H9 (cell line): Measurements from ENCODE around the gene FAM117A. TPM values are rescaled to one million over a fixed set of nuclear protein-coding genes. Genes with fewer than 3 reads are reported as not detected.

ENCODE experiments used
- DNase-seq: peaks from one replicate; pipeline ENCODE4 v3.0.0-alpha.2; 2017
- H2AFZ ChIP-seq: one replicate; pipeline ENCODE4 v1.6.1; 2013; ENCODE audit warnings: mild to moderate bottlenecking, low read length, control low read depth, moderate library complexity
- H2AK5ac ChIP-seq: 2 replicates; pipeline ENCODE4 v1.6.1; 2013; ENCODE audit warnings: low read length, control low read depth, mixed read lengths; ENCODE audit not compliant: insufficient read length
- H2BK120ac ChIP-seq: one replicate; pipeline ENCODE4 v1.6.1; 2013; ENCODE audit warnings: low read depth, mild to moderate bottlenecking, low read length, control low read depth, inconsistent platforms; ENCODE audit not compliant: poor library complexity, severe bottlenecking
- H2BK12ac ChIP-seq: 2 replicates; pipeline ENCODE4 v1.6.1; 2013; ENCODE audit warnings: low read length, control low read depth, mixed read lengths, low read depth; ENCODE audit not compliant: insufficient read length
- H2BK15ac ChIP-seq: 2 replicates; pipeline ENCODE4 v1.6.1; 2013; ENCODE audit warnings: low read depth, low read length, control low read depth
- H2BK20ac ChIP-seq: one replicate; pipeline ENCODE4 v1.6.1; 2013; ENCODE audit warnings: low read depth, mild to moderate bottlenecking, low read length, control low read depth, inconsistent platforms; ENCODE audit not compliant: poor library complexity, severe bottlenecking
- H2BK5ac ChIP-seq: 2 replicates; pipeline ENCODE4 v1.6.1; 2013; ENCODE audit warnings: low read length, control low read depth, mixed read lengths; ENCODE audit not compliant: insufficient read length
- H3K14ac ChIP-seq: 2 replicates; pipeline ENCODE4 v1.6.1; 2013; ENCODE audit warnings: low read length, control low read depth; ENCODE audit not compliant: insufficient read depth
- H3K18ac ChIP-seq: 2 replicates; pipeline ENCODE4 v1.6.1; 2013; ENCODE audit warnings: low read depth, mild to moderate bottlenecking, mixed read lengths, low read length, control low read depth; ENCODE audit not compliant: insufficient read length
- H3K23ac ChIP-seq: 2 replicates; pipeline ENCODE4 v1.6.1; 2013; ENCODE audit warnings: low read length, control low read depth, mixed read lengths, low read depth; ENCODE audit not compliant: insufficient read length
- H3K23me2 ChIP-seq: 2 replicates; pipeline ENCODE4 v1.6.1; 2013; ENCODE audit warnings: low read depth, mild to moderate bottlenecking, mixed read lengths, low read length, control low read depth; ENCODE audit not compliant: insufficient read length, poor library complexity, severe bottlenecking
- H3K27ac ChIP-seq: 2 replicates; pipeline ENCODE4 v1.5.1; 2013; ENCODE audit warnings: low read length, control low read depth, mixed read lengths, low read depth; ENCODE audit not compliant: insufficient read length
- H3K27me3 ChIP-seq: 2 replicates; pipeline ENCODE4 v1.6.1; 2013; ENCODE audit warnings: low read length, control low read depth, inconsistent platforms; ENCODE audit not compliant: insufficient read depth
- H3K4ac ChIP-seq: 2 replicates; pipeline ENCODE4 v1.6.1; 2013; ENCODE audit warnings: low read depth, mild to moderate bottlenecking, control low read depth, inconsistent platforms, low read length, moderate library complexity
- H3K4me1 ChIP-seq: 2 replicates; pipeline ENCODE4 v1.6.1; 2013; ENCODE audit warnings: low read length, control low read depth, inconsistent platforms; ENCODE audit not compliant: insufficient read depth
- H3K4me2 ChIP-seq: 2 replicates; pipeline ENCODE4 v1.6.1; 2013; ENCODE audit warnings: low read length, control low read depth, mixed read lengths; ENCODE audit not compliant: insufficient read length, insufficient read depth
- H3K56ac ChIP-seq: 2 replicates; pipeline ENCODE4 v1.6.1; 2013; ENCODE audit warnings: low read depth, mild to moderate bottlenecking, mixed read lengths, low read length, control low read depth; ENCODE audit not compliant: insufficient read length
- H3K79me1 ChIP-seq: 2 replicates; pipeline ENCODE4 v1.6.1; 2013; ENCODE audit warnings: low read depth, mild to moderate bottlenecking, moderate library complexity, low read length, control low read depth, inconsistent platforms; ENCODE audit not compliant: insufficient read depth, poor library complexity, severe bottlenecking
- H3K79me2 ChIP-seq: 2 replicates; pipeline ENCODE4 v1.6.1; 2013; ENCODE audit warnings: low read length, control low read depth, inconsistent platforms; ENCODE audit not compliant: insufficient read depth
- H3K9ac ChIP-seq: 2 replicates; pipeline ENCODE4 v1.6.1; 2013; ENCODE audit warnings: low read length, control low read depth, mixed read lengths; ENCODE audit not compliant: insufficient read length; ENCODE audit errors: extremely low read depth
- H3K9me3 ChIP-seq: one replicate; pipeline ENCODE4 v1.6.1; 2013; ENCODE audit warnings: low read depth, low read length, inconsistent platforms; ENCODE audit not compliant: control insufficient read depth
- H3T11ph ChIP-seq: one replicate; pipeline ENCODE4 v1.6.1; 2013; ENCODE audit warnings: mild to moderate bottlenecking, low read length, control low read depth, inconsistent platforms
- H4K20me1 ChIP-seq: one replicate; pipeline ENCODE4 v1.6.1; 2013; ENCODE audit not compliant: control insufficient read depth, insufficient read length, insufficient read depth
- H4K5ac ChIP-seq: 2 replicates; pipeline ENCODE4 v1.6.1; 2013; ENCODE audit warnings: low read depth, mild to moderate bottlenecking, mixed read lengths, low read length, control low read depth; ENCODE audit not compliant: insufficient read length
- H4K8ac ChIP-seq: replicated peaks from 2 replicates; pipeline ENCODE4 v1.6.1; 2013; ENCODE audit warnings: low read length, control low read depth, mixed read lengths, low read depth; ENCODE audit not compliant: insufficient read length
- H4K91ac ChIP-seq: 2 replicates; pipeline ENCODE4 v1.6.1; 2013; ENCODE audit warnings: low read depth, mild to moderate bottlenecking, moderate library complexity, mixed read lengths, low read length, control low read depth; ENCODE audit not compliant: insufficient read length
- H3K27ac Mint-ChIP-seq, 3 experiments: 2 replicates in 2 of 3; 3 replicates in 1 of 3; pipeline ENCODE4 v1.8.0; 2020 to 2021; ENCODE audit warnings: mixed read lengths in 3 of 3, mild to moderate bottlenecking in 1 of 3, moderate library complexity in 1 of 3
- H3K27me3 Mint-ChIP-seq: 2 replicates; pipeline ENCODE4 v1.8.0; 2021; ENCODE audit warnings: low read depth, mild to moderate bottlenecking, moderate library complexity, mixed read lengths
- H3K36me3 Mint-ChIP-seq, 3 experiments: 2 replicates in 2 of 3; 3 replicates in 1 of 3; pipeline ENCODE4 v1.8.0; 2020 to 2021; ENCODE audit warnings: low read depth in 3 of 3, mixed read lengths in 3 of 3; ENCODE audit not compliant: insufficient read depth in 1 of 3
- H3K4me1 Mint-ChIP-seq, 2 experiments: 2 replicates each; pipeline ENCODE4 v1.8.0; 2020; ENCODE audit warnings: mixed read lengths in 2 of 2
- H3K4me3 Mint-ChIP-seq, 2 experiments: 2 replicates in 1 of 2; 3 replicates in 1 of 2; pipeline ENCODE4 v1.8.0; 2020 to 2021; ENCODE audit warnings: mild to moderate bottlenecking in 2 of 2, mixed read lengths in 2 of 2, moderate library complexity in 1 of 2
- H3K9me3 Mint-ChIP-seq, 2 experiments: 2 replicates in 1 of 2; 3 replicates in 1 of 2; pipeline ENCODE4 v1.8.0; 2020; ENCODE audit warnings: mild to moderate bottlenecking in 2 of 2, mixed read lengths in 2 of 2, moderate library complexity in 1 of 2
- CTCF ChIP-seq: fragments of 200-600 bp; sonication (generic); conservative IDR thresholded peaks from 3 replicates; pipeline ENCODE4 v1.8.0; 2021; ENCODE audit warnings: antibody characterized with exemption, mild to moderate bottlenecking
- WGBS: extraction: QIAGEN DNeasy Blood & Tissue Kit; methylation state at CpG from one replicate; pipeline ENCODE4 v1.1.7; 2013; ENCODE audit warnings: missing lambda C conversion rate, low lambda C conversion rate, mixed read lengths; ENCODE audit not compliant: insufficient read length; ENCODE audit errors: extremely low coverage; 5-methylcytosine and 5-hydroxymethylcytosine counted together
- total RNA-seq: library from RNA; stranded (reverse); gene quantifications from 2 replicates; pipeline ENCODE4 v1.2.1, GENCODE V29; 2021

Gene FAM117A
- total RNA-seq, 1 experiment from 2014 or later: 21.1 TPM

- Histone ChIP-seq H3K4me1 (peaks cover 4% of the 10 kb centered on the region; the same call in 1 of the 2 replicates), H4K8ac (no peak overlapping the region), H3K27me3 (no peaks in the 10 kb centered on the region), H2BK15ac (no peak overlapping the region), H3K56ac (no peak overlapping the region), H3K18ac (no peak overlapping the region), H3K14ac (no peak overlapping the region), H4K91ac (no peak overlapping the region), H2AK5ac (no peak overlapping the region), H3K79me1 (peaks cover 14% of the 10 kb centered on the region), H3K9me3 (no peaks in the 10 kb centered on the region), H3K23me2 (no peaks in the 10 kb centered on the region), H2AFZ (no peak overlapping the region), H3K4me2 (no peak overlapping the region), H2BK12ac (no peak overlapping the region), H3K27ac (no peak overlapping the region), H3K23ac (no peak overlapping the region), H3K9ac (no peak overlapping the region), H2BK120ac (no peak overlapping the region), H2BK20ac (no peak overlapping the region), H3T11ph (no peak overlapping the region), H4K5ac (no peak overlapping the region), H3K4ac (no peak overlapping the region), H3K79me2 (no peaks in the 10 kb centered on the region; the same call in 1 of the 2 replicates), H4K20me1 (no peaks in the 10 kb centered on the region), H2BK5ac (no peak overlapping the region)
- H3K36me3 Mint-ChIP-seq: peaks cover 1 to 12% (median 4%) of the 10 kb centered on the region in 3 experiments; a peak in 4 of 7 replicates
- DNase-seq: no peak
- no peak overlapping the region; a peak in 1 of 7 replicates for H3K27ac Mint-ChIP-seq
- no peak overlapping the region for H3K4me3 Mint-ChIP-seq
- H3K4me1 Mint-ChIP-seq: peaks cover 5 to 18% of the 10 kb centered on the region in 2 experiments
- no CpG with 5 or more reads among the region's 7 CpGs for WGBS
- H3K27me3 Mint-ChIP-seq: no peaks in the 10 kb centered on the region
- no peak for TF ChIP-seq CTCF
- H3K9me3 Mint-ChIP-seq: no peaks in the 10 kb centered on the region
Measured at GRCh38 chr17:49748791-49749190, 15.1 kb downstream of the FAM117A start.
